Activated naive CD8-positive, alpha-beta T cell treated with anti-CD3 and anti-CD28 coated beads for 36 hours (primary cell): ENCODE results near the gene CD68. TPM values are rescaled to one million over a fixed set of nuclear protein-coding genes. Genes with fewer than 3 reads are reported as not detected.
"Not testable (repeated sequence)": the region's sequence is repeated elsewhere in the genome, so short reads cannot be mapped to it uniquely, and the experiment has no call there.

Experiments
- DNase-seq: peaks from one replicate; pipeline ENCODE4 v3.0.0; 2021
- H3K27ac Mint-ChIP-seq: one replicate; pipeline ENCODE4 v1.8.0; 2022; ENCODE audit warnings: mild to moderate bottlenecking, moderate library complexity, mixed read lengths
- H3K27me3 Mint-ChIP-seq: one replicate; pipeline ENCODE4 v1.8.0; 2022; ENCODE audit warnings: mild to moderate bottlenecking, mixed read lengths
- H3K36me3 Mint-ChIP-seq: one replicate; pipeline ENCODE4 v1.8.0; 2021; ENCODE audit warnings: mild to moderate bottlenecking, mixed read lengths
- H3K4me1 Mint-ChIP-seq: one replicate; pipeline ENCODE4 v1.8.0; 2021; ENCODE audit warnings: mixed read lengths
- H3K4me3 Mint-ChIP-seq: one replicate; pipeline ENCODE4 v1.8.0; 2022; ENCODE audit warnings: mild to moderate bottlenecking, moderate library complexity, mixed read lengths
- H3K9me3 Mint-ChIP-seq: one replicate; pipeline ENCODE4 v1.8.0; 2022; ENCODE audit warnings: mixed read lengths
- total RNA-seq, 2 experiments: library from RNA; stranded (reverse); gene quantifications; one replicate each; pipeline ENCODE4 v1.2.3, GENCODE V29; 2021

The CD68 gene
- total RNA-seq, 2 experiments from 2014 or later, result 6.6 to 6.7 TPM

- Mint-ChIP-seq H3K27me3 (no peaks in the 10 kb centered on the region), H3K9me3 (no peaks in the 10 kb centered on the region), H3K4me3 (no peak overlapping the region), H3K36me3 (peaks cover 37% of the 10 kb centered on the region), H3K4me1 (peaks cover 22% of the 10 kb centered on the region), H3K27ac (no peak overlapping the region)
- DNase-seq, result no peak
Measured at GRCh38 chr17:7586673-7587419, 7.4 kb downstream of the CD68 start.

GRCh38 chr17:7587420-7588151, 8.1 kb downstream of the CD68 start:
- no peak overlapping the region for H3K27ac Mint-ChIP-seq

GRCh38 chr17:7588553-7589203, 9.2 kb downstream of the CD68 start:
- Mint-ChIP-seq H3K4me3 (no peak overlapping the region), H3K27ac (no peak overlapping the region), H3K4me1 (peaks cover 11% of the 10 kb centered on the region), H3K27me3 (no peaks in the 10 kb centered on the region), H3K36me3 (peaks cover 30% of the 10 kb centered on the region), H3K9me3 (no peaks in the 10 kb centered on the region)
- DNase-seq, result no peak

More at GRCh38 chr17:7587420-7588151, 8.1 kb downstream of the CD68 start:
- no peak overlapping the region for H3K4me3 Mint-ChIP-seq
- H3K4me1 Mint-ChIP-seq, result peaks cover 17% of the 10 kb centered on the region
- no peaks in the 10 kb centered on the region for H3K27me3 Mint-ChIP-seq
- no peaks in the 10 kb centered on the region for H3K9me3 Mint-ChIP-seq
- no peak for DNase-seq
- peaks cover 29% of the 10 kb centered on the region for H3K36me3 Mint-ChIP-seq

GRCh38 chr17:7589204-7589868, 9.9 kb downstream of the CD68 start:
- DNase-seq, result peak; percentile 70
- no peak overlapping the region for H3K27ac Mint-ChIP-seq
- H3K9me3 Mint-ChIP-seq, result no peaks in the 10 kb centered on the region
- H3K27me3 Mint-ChIP-seq, result no peaks in the 10 kb centered on the region
- peaks cover 29% of the 10 kb centered on the region for H3K36me3 Mint-ChIP-seq
- H3K4me3 Mint-ChIP-seq, result no peak overlapping the region
- peaks cover 11% of the 10 kb centered on the region for H3K4me1 Mint-ChIP-seq

- no peak within 1 kb of the TSS for H3K27ac Mint-ChIP-seq
- H3K4me1 Mint-ChIP-seq, result peaks cover 8% of the 10 kb centered on the region
- DNase-seq, result no peak
- no peaks in the 10 kb centered on the region for H3K27me3 Mint-ChIP-seq
- H3K9me3 Mint-ChIP-seq, result no peaks in the 10 kb centered on the region
- H3K36me3 Mint-ChIP-seq, result peaks cover 23% of the 10 kb centered on the region
- H3K4me3 Mint-ChIP-seq, result no peak within 1 kb of the TSS
Measured at GRCh38 chr17:7589891-7590691, 10.7 kb downstream of the CD68 start, which contains the start of gene SOX15. Gene SOX15 (minus strand): TSS chr17:7590094. CDS start chr17:7589676, 418 bp downstream.

GRCh38 chr17:7590743-7591142, 11.3 kb downstream of the CD68 start:
- H3K27me3 Mint-ChIP-seq, result no peaks in the 10 kb centered on the region
- peaks cover 6% of the 10 kb centered on the region for H3K4me1 Mint-ChIP-seq
- no peak overlapping the region for H3K4me3 Mint-ChIP-seq
- no peaks in the 10 kb centered on the region for H3K9me3 Mint-ChIP-seq
- H3K36me3 Mint-ChIP-seq, result peaks cover 24% of the 10 kb centered on the region
- DNase-seq, result no peak
- H3K27ac Mint-ChIP-seq, result no peak overlapping the region

- peak overlapping the region; percentile 18 for H3K27ac Mint-ChIP-seq
- H3K27me3 Mint-ChIP-seq, result no peaks in the 10 kb centered on the region
- no peaks in the 10 kb centered on the region for H3K9me3 Mint-ChIP-seq
- no peak for DNase-seq
- H3K4me1 Mint-ChIP-seq, result peaks cover 5% of the 10 kb centered on the region
- peaks cover 23% of the 10 kb centered on the region for H3K36me3 Mint-ChIP-seq
- H3K4me3 Mint-ChIP-seq, result no peak overlapping the region
Measured at GRCh38 chr17:7591596-7591995, 12.2 kb downstream of the CD68 start.

- no peak for DNase-seq
- H3K36me3 Mint-ChIP-seq, result peaks cover 20% of the 10 kb centered on the region
- H3K9me3 Mint-ChIP-seq, result no peaks in the 10 kb centered on the region
- H3K27ac Mint-ChIP-seq, result no peak overlapping the region
- H3K27me3 Mint-ChIP-seq, result no peaks in the 10 kb centered on the region
- H3K4me1 Mint-ChIP-seq, result peaks cover 2% of the 10 kb centered on the region
- H3K4me3 Mint-ChIP-seq, result no peak overlapping the region
Measured at GRCh38 chr17:7592422-7593021, 13.1 kb downstream of the CD68 start.

GRCh38 chr17:7593296-7593695, 13.9 kb downstream of the CD68 start:
- Mint-ChIP-seq H3K36me3 (peaks cover 18% of the 10 kb centered on the region), H3K9me3 (no peaks in the 10 kb centered on the region), H3K27ac (no peak overlapping the region), H3K4me3 (no peak overlapping the region), H3K27me3 (no peaks in the 10 kb centered on the region), H3K4me1 (peaks cover 2% of the 10 kb centered on the region)
- no peak for DNase-seq

GRCh38 chr17:7597561-7597960, 18.1 kb downstream of the CD68 start:
- H3K4me1 Mint-ChIP-seq, H3K27ac Mint-ChIP-seq, DNase-seq, H3K9me3 Mint-ChIP-seq, H3K27me3 Mint-ChIP-seq, H3K4me3 Mint-ChIP-seq: not testable (repeated sequence)
- peaks cover 23% of the 10 kb centered on the region for H3K36me3 Mint-ChIP-seq

- H3K9me3 Mint-ChIP-seq, result no peaks in the 10 kb centered on the region
- H3K36me3 Mint-ChIP-seq, result peaks cover 29% of the 10 kb centered on the region
- DNase-seq, result no peak
- H3K4me3 Mint-ChIP-seq, result no peak overlapping the region
- peaks cover 17% of the 10 kb centered on the region for H3K4me1 Mint-ChIP-seq
- no peaks in the 10 kb centered on the region for H3K27me3 Mint-ChIP-seq
- H3K27ac Mint-ChIP-seq, result no peak overlapping the region
Measured at GRCh38 chr17:7606280-7606679, 26.8 kb downstream of the CD68 start.

GRCh38 chr17:7610641-7611040, 31.2 kb downstream of the CD68 start:
- Mint-ChIP-seq H3K4me3 (no peak overlapping the region), H3K4me1 (peaks cover 41% of the 10 kb centered on the region), H3K27ac (no peak overlapping the region)

GRCh38 chr17:7611635-7612293, 32.3 kb downstream of the CD68 start:
- H3K9me3 Mint-ChIP-seq, result no peaks in the 10 kb centered on the region
- peaks cover 38% of the 10 kb centered on the region for H3K4me1 Mint-ChIP-seq
- peak overlapping the region; percentile 57 for H3K4me3 Mint-ChIP-seq
- H3K27me3 Mint-ChIP-seq, result no peaks in the 10 kb centered on the region
- DNase-seq, result no peak
- H3K36me3 Mint-ChIP-seq, result peaks cover 24% of the 10 kb centered on the region
- no peak overlapping the region for H3K27ac Mint-ChIP-seq

More at GRCh38 chr17:7610641-7611040, 31.2 kb downstream of the CD68 start:
- H3K36me3 Mint-ChIP-seq, result peaks cover 28% of the 10 kb centered on the region
- H3K9me3 Mint-ChIP-seq, result no peaks in the 10 kb centered on the region
- DNase-seq, result no peak
- no peaks in the 10 kb centered on the region for H3K27me3 Mint-ChIP-seq
